ENCODE results near the gene POGLUT3.

The POGLUT3 gene, protein sequence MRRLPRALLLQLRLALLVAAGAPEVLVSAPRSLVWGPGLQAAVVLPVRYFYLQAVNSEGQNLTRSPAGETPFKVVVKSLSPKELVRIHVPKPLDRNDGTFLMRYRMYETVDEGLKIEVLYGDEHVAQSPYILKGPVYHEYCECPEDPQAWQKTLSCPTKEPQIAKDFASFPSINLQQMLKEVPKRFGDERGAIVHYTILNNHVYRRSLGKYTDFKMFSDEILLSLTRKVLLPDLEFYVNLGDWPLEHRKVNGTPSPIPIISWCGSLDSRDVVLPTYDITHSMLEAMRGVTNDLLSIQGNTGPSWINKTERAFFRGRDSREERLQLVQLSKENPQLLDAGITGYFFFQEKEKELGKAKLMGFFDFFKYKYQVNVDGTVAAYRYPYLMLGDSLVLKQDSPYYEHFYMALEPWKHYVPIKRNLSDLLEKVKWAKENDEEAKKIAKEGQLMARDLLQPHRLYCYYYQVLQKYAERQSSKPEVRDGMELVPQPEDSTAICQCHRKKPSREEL

DNA sequence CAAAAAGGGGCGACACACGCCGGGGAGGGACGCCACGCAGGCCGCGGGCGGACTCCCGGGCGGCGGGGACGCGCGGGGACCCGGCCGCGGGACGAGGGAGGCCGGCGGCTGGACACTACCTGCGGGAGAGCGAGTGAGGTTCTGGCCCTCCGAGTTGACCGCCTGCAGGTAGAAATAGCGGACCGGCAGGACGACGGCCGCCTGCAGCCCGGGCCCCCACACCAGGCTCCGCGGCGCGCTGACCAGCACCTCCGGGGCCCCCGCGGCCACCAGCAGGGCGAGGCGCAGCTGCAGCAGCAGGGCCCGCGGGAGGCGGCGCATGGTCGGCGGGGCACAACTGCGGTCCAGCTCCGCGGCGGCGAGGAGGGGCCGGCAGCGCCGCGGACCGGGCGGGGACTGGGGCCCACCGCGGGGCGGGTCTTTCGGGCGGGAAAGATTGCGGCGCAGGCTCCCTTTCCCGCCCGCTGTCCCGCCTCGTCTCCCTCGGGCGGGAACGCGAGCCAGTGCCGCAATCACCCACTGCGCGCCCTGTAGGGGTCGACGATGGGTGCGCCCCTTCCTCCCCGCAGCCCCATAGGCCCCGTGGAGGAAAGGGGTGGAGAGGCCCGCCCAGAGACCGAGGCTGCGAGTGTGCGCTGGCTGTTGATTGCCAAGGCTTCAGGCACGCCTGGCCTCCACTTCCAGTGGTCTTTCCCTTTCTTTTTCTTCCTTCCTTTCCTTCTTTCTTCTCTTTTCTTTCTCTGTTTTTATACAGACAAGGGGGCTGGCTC lies at the start of gene POGLUT3:
POGLUT3 (minus strand) TSS at position 339 of the 770 bp plus-strand sequence; CDS start at position 321, 18 bp downstream.
- DNase-seq (ENCODE audit: low spot score), result peak; percentile 64

DNA sequence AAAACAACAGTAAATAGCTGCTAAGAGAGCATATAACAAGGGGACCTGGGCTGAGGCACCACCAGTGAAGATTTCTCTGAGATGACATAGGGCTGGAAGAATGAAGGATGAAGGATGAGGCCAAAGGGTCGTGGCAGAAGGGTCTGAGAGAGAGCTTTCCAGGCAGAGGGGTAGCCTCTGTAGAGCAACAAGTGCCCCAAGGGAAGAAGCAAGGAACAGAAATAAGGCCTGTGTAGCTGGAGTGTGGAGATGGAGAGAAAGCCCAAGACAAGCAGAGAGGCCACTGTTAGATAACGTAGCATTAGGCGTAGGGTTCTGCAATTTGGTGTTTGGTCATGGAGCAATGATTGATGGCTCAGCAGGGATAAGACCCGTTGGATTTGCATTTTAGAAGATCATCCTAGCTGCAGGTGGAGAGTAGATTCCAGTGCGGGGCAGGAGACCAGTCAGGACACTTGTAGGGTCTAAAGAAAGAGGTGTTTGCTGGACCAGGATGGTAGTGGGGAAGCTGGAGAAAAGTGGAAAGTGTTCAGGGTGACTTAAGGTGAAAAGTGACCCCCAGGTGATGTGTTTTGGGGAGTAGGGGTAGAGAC lies 47.8 kb upstream of the POGLUT3 start:
- no peak for DNase-seq (ENCODE audit: low spot score)

DNA sequence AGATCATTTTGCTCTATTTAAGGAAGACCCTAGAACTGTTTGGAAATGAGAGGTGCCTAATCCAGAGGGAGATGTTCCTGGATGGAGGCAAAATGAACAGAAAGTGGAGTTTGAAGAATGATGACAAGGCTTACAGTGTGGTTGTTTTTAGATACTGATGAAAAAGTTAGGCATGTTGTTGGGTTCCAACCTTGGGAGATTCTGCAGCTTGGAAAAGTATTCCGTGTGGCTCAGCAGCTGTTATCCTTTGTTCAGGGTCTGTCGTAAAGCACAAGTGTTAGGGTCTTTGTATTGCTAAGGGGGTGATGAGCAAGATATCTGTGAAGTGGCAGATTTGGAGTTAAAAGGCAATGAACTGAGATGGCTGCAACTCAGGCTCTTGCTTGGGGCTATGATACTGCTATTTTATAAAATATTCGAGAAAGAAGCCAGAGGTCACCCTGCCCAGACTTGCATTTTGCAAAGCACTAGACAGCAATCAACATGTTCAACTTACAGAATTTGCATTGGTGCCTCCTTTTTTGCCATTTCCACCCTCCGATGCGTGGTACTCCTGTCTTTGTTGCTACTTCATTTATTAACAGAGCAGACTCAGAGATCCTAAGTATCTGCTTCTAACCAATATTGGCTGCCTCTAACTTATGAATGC lies 45.3 kb upstream of the POGLUT3 start:
- no peak for DNase-seq (ENCODE audit: low spot score)

DNA sequence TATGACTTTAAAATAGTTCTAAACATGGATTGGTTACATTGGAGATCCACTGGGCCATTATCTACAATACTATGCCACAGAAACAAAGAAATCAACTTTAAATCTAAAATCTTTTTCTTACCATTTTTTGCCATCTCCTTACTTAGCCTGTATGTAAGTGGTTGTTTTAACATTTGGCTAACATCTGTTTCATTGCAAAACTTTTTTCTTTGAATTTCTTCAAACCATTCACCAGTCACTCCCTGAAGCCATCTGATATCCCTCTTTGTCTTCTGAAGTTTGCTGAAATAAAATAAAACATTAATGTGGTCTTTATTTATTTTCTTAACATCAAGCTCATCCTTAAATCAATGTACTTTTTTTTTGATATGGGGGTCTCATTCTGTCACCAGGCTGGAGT lies 43.3 kb upstream of the POGLUT3 start:
- DNase-seq (ENCODE audit: low spot score), result no peak

DNA sequence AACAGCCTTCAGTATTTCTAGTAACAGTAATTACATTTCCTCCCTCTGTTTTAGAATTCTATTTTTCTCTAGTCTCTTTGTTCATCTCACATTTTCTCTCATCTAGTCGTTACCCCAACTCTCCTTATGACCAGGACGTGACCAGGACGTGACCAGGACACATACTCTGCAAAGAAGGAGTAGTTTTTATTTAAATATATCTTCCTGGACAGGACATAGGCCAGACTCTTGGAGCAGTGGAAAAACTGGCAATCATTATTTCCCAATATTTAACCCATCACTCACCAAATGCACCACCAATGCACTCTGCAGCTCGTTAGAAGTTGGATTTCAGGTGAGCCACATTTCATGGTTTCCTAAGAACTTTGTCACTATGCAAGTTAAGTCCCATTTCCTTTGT lies 40.3 kb upstream of the POGLUT3 start:
- DNase-seq (ENCODE audit: low spot score), result no peak

DNA sequence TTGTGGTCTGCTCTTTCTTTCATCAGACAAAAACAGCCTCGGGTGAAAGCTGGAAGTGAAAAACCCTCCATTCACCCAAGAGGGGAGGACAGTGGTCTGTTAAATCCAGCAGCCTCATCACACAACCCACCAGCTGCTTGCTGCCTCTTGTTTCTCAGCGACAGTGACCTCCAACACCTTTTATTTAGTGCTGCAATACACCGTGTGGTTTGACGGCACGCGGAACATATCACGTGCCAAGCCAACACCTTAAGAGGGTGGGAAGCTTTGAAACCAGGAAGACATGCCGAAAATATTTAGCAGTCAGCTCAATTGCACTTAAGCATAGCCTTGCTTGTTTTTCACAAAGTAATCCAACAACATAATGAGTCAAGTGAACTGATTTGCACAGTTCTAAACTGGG lies 39.8 kb upstream of the POGLUT3 start:
- no peak for DNase-seq (ENCODE audit: low spot score)

DNA sequence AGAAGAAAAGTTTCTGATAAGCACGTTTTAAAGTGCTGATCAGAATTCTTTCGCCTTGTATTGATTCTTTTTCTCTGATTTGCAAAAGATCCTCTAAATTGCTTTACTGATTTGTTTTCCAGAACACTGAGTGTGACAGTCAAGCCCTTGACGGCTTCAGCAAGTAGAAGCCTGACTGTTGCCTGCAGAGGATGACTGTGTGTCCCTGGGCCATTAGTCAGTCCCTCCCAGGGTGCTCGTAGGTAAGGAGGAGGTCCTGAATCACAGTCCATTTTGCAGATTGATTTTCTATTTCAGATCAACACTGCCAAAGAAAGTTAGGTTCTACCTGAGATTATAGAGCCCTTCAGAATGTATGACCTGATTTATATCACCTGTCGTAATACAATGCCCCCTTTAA lies 38.6 kb upstream of the POGLUT3 start:
- no peak for DNase-seq (ENCODE audit: low spot score)

DNA sequence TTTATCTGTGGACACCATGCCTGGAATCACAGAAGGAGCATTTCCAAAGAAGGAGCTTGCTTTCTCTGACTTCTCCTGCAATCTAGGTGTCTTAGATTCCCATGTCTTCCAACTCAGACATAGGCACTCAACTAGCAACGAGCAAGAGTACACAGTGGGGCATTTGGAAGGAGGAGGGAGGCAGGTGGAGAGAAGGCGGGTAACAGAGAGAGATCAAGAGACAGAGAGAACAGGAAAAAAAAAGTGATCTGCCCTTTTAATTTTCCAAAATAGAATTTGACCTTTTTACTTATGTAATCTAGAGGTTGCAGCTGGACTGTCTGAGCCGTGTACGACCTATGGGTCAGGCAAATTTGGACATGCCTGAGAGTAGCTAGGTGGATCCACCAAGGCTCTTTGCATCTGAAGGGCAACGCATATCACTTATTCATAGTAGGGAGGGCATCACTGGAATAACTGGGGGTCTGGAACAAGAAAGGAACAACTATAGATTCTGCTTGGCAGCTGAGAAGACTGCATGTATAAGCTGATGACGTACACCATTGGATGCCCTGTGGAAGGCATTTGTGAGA lies 37.3 kb upstream of the POGLUT3 start:
- no peak for DNase-seq (ENCODE audit: low spot score)

DNA sequence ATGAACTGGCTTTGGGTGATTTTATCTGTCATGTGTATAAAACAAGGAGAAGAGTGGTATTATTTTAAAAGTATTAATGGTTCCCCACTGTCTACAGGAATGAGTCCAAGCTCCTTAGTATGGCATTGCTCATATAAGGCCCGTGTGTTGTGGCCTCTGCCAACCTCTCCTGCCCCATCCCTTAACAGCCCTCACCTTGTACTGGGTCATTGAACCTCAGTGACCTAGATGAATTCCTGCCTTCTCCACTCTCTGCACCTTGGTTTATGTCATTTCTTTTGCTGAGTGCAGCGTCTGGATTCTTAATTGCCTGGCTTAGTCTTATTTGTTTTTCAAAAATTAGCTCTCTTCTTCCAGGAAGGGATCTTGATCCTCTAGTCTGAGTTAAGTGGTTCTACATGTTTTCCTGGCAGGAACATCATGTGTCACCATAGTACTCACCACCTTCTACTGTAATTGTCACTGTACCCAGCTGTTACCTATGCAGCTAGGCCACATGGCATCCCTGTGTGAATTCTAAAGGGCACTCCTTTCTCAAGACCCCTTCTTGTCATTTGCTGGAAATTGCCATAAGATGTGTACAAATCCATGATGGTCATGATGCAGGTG lies 36.2 kb upstream of the POGLUT3 start:
- DNase-seq (ENCODE audit: low spot score), result no peak

DNA sequence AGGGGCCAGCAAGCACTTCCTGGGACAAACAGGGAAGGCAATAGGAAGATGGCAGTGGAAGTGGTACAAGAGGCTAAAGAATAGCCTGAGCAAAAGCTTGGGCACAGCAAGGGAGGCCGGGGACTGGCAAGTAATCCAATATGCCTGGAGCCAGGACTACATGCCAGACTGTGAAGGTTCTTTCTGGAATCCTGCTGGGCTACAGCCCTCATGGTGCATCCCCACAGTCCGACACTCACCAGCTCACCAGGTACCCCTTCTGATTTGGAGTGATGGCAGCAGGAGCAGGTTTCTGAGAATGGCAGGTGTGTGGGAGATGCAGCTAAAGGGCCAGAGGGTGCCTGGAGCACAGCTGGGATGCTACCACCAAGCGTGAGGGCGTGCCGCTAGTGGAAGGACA lies 32.2 kb upstream of the POGLUT3 start:
- DNase-seq (ENCODE audit: low spot score), result no peak

DNA sequence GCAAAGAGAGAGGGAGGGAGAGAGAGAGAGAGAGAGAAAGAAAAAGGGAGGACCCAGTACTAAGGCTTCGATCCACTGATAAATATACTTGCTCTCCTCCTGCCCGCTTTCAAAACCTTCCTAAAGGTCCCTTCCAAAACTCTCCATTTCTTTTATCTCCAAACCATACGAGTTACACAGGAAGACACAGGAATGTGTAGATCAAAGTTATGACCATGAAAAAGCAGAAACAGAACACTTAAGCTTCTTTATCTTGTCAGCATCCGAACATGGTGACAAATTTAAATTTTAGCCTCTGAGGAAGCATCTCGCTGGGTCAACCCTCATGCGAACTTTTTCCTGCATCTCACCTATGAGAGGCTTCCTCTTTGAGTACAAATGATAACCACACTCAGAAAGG lies 29.2 kb upstream of the POGLUT3 start:
- no peak for DNase-seq (ENCODE audit: low spot score)

DNA sequence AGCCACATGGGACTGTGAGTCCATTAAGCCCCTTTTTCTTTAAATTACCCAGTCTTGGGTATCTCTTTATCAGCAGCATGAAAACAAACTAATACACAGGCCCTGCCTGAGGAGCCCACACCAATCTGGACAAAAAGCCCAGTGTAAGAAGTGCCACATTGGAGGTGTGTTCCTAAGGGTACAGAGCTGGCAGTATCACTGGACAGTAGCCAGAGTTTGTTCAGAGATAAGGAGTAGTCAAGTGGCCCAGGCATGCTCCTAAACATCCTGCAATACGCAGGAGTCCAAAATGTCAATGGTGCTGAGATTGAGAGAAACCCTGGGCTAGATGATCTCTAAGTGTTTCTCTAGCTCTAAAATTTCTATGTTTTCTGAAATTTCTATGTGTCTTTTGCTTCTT lies 27.0 kb upstream of the POGLUT3 start:
- no peak for DNase-seq (ENCODE audit: low spot score)

DNA sequence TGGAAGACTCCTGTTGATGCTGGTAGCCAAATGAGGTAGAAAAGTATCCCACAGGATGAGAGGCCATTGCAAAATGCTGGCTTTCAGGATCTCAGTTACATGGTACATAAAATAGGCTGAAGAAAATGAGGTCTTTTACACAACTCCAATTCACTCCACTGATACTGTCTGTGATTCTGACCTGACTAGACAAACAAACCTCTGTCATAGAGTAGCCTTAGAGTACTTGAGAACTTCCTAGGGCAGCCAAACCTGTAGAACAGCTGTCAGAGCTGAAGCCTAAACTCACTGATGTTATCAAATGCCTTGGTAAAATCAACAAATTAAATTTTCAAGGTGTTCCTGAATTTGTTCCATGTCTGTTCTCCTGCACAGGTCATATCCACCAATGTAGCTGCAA lies 26.2 kb upstream of the POGLUT3 start:
- DNase-seq (ENCODE audit: low spot score), result no peak

DNA sequence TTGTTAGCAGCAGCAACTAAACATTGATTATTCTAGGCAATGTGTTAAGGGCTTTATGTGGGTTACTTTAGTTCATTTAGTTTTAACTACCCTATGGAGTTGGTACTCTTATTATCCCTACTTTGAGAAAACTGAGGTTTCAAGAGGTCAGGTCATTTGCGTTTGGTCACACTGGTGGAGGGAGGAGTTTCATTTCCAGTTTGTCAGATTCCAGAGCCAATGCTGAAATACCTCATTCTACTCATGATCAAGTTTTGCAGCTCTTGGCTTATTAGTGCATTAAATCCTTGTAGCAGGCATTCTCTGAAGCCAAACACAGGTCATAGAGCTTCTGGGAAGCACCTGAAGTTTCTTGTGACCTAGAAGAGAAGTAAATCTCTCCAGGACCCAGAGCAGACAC lies 24.1 kb upstream of the POGLUT3 start:
- no peak for DNase-seq (ENCODE audit: low spot score)

DNA sequence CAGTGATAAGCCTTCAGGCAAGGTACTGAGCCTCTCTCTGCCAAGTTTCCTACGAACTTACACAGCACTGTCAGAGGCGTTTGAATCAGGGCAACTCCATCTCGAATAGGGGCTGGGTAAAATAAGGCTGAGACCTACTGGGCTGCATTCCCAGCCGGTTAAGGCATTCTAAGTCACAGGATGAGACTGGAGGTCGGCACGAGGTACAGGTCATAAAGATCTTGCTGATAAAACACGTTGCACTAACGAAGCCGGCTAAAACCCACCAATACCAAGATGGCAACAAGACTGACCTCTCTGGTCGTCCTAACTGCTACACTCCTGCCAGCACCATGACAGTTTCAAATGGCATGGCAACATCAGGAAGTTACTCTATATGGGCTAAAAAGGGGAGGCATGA lies 20.4 kb upstream of the POGLUT3 start:
- DNase-seq (ENCODE audit: low spot score), result no peak

DNA sequence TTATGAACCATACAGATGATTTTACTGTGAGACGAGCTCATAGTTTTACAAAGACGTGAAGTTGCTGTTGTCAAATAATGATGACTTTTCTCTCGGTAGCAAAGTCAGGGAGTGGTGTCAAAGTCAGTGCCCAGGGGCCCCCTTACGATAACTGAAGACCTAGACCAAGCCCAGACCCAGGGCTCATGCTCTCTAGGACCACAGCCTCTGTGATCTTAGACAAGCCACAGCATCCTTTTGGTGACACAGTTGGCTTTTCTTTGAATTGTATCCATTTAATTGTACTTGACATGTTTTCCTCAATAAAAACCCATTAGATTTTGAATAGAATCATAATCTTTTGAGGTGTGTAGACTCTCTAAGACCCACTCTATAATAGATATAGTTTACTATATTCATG lies 17.9 kb upstream of the POGLUT3 start:
- no peak for DNase-seq (ENCODE audit: low spot score)

DNA sequence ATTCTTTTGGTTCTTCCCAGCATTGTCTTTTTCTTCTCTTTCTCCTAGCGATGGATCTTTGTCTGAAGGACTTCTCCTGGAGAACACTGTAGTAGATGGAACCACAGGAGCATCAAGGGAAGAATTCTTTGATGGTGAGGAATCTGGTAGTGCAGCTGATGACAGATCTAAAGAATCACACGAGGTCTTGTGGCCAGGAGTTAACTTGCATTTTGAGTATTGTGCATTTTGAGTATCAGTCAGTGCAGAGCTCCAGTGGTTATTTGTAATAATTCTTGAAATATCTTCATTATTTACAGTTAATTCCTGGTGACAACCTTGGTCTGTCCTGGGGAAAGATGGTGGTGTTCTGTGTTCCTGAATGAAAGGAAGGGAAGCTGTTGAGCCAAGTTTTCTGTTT lies 14.5 kb upstream of the POGLUT3 start:
- DNase-seq (ENCODE audit: low spot score), result no peak

DNA sequence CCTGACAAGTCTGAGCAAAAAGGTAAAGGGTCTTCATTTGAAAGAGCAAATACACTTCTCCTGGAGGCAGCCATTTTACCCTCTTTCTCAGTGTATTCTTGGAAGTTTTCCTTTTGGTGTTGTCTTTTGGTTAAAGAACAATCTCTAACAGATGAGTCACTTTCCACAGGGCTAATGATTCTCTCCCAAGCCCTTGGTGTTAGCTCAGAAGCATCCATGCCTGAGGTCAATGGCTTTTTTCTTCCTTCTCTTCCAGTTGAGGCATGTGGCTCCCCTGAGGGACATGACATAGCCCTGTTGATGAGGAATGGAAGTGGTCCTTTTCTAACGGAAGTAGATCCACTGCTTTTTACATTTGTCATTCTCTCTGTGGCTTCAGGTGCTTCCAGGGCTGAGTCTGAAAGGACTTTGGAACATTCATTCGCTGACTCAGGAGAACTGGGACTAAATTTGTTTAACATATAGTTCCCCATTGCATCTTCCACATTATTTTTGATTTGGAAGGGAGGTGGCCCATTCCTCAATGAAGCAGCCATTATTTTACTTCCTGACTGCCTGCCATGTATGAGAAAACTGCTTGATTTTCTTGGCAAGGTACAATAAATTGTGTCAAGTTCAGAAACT lies 13.8 kb upstream of the POGLUT3 start:
- DNase-seq (ENCODE audit: low spot score), result peak; percentile 45

DNA sequence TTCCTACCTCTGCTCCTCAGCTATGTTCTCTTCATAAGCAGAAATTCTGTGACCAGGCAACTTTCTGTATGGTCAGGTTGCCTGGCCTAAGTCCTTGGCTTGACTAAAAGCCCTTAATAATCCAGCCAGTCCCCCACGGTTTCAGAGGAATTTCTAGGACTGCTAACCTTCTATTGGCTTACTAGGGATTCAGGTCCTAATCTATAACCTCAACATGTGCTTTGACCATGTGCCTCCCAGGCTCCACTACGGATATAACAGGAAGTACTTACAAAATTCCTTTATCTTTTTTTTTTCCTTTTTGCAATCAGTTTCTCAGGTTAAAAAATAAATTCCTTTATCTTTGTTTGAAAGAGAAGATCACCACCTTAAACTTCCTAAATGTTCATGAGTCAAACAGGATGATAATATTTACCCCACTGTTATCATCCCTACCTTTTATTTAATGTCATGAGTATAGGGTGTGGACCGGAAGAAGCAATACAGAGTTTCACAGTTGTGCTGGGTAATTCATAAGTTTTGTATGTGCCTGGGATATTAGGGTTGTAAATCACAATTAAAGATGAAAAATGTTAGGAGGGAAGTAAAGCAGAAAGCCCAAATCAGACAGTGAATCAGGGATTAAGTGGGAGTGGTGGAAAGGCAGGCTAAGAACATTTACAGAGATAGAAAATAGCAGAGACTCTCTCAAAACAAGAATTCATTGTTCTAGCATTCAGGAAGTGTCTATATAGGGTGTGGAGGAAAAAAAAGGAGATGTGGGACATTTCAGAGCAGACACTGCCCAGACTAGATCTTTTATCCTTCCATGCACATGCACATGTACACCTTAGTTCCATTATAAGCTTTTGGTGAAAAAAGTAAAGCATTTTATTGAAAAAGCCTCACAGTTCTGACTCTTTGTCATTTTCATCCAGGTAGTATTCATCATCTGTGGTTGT lies 10.7 kb upstream of the POGLUT3 start:
- DNase-seq (ENCODE audit: low spot score), result no peak

DNA sequence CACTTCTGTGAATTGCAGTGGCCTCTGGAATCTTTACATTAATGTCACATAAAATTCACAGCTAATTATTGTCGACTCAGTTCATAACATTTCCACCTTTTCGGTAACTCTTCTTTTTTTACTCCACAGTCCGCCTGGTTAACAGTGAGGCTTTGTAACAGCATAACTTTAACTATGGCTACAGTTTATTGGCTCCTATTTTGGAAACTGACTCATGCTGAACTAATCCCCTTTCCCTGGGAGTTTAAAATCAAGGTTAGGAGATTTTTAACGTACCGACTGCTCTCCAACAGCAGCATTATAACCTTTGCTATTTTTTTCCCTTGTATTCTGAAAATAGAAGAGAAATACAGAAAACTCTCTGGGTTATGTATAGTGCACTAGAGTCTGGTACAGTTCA lies 3.2 kb upstream of the POGLUT3 start:
- no peak for DNase-seq (ENCODE audit: low spot score)

Data from hepatic stellate cell (primary cell).